GM19238 (cell line): ENCODE results near the gene FAM168B.
"Not testable (repeated sequence)": the region's sequence is repeated elsewhere in the genome, so short reads cannot be mapped to it uniquely, and the experiment has no call there.

Source experiments
- DNase-seq: peaks from one replicate; pipeline ENCODE4 v3.0.0; 2011; ENCODE audit warnings: low spot score; ENCODE audit not compliant: insufficient read length

The FAM168B gene

GRCh38 chr2:131103165-131103564, 9.9 kb upstream of the FAM168B start:
- DNase-seq = no peak

- DNase-seq = no peak
Measured at GRCh38 chr2:131094463-131095281, 1.4 kb upstream of the FAM168B start.

GRCh38 chr2:131093696-131094462, 619 bp upstream of the FAM168B start:
- DNase-seq = no peak

- no peak for DNase-seq
Measured at GRCh38 chr2:131092458-131093005, 728 bp downstream of the FAM168B start.

- DNase-seq = no peak
Measured at GRCh38 chr2:131085646-131086045, 7.6 kb downstream of the FAM168B start.

GRCh38 chr2:131081190-131081589, 12.1 kb downstream of the FAM168B start:
- DNase-seq = no peak

- not testable (repeated sequence) for DNase-seq
Measured at GRCh38 chr2:131079931-131080330, 13.3 kb downstream of the FAM168B start.

- no peak for DNase-seq
Measured at GRCh38 chr2:131077966-131078365, 15.3 kb downstream of the FAM168B start.

- DNase-seq = no peak
Measured at GRCh38 chr2:131077182-131077846, 15.9 kb downstream of the FAM168B start.

- no peak for DNase-seq
Measured at GRCh38 chr2:131076707-131077106, 16.6 kb downstream of the FAM168B start.

- DNase-seq = not testable (repeated sequence)
Measured at GRCh38 chr2:131075578-131075977, 17.7 kb downstream of the FAM168B start.

GRCh38 chr2:131068172-131068571, 25.1 kb downstream of the FAM168B start:
- DNase-seq = not testable (repeated sequence)

- no peak for DNase-seq
Measured at GRCh38 chr2:131067465-131068125, 25.7 kb downstream of the FAM168B start.

GRCh38 chr2:131064589-131065512, 28.4 kb downstream of the FAM168B start:
- no peak for DNase-seq

- DNase-seq = no peak
Measured at GRCh38 chr2:131063501-131064283, 29.6 kb downstream of the FAM168B start.

- DNase-seq = no peak
Measured at GRCh38 chr2:131058920-131059319, 34.3 kb downstream of the FAM168B start.

- DNase-seq = no peak
Measured at GRCh38 chr2:131058214-131058843, 34.9 kb downstream of the FAM168B start.

GRCh38 chr2:131056932-131057287, 36.4 kb downstream of the FAM168B start:
- DNase-seq = no peak
